ENCODE results near the gene PPP1R13B.

DNA sequence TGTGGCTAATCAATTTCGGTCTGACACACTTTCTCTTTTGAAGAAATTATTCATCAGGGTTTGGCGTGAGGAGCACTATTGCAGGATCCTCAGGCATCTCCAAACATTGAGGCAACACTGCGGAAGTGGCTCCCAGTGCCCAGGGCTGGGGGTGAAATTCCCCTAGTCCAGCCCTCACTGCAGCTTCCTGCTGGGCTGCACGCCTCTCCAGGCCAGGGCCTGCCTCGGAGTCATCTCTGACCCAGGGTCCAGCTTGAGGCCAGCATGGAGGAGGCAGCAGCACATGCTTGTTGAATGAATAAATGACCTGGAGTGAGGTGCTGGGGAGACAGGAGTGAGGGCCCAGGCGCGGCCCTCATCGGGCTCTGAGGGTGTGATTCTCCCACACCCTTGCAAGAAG, 44.9 kb upstream of the PPP1R13B start:
- TF ChIP-seq POLR2A (IDR thresholded peaks at IDR 0.05), result no peak
- TF ChIP-seq, protein P1, sequence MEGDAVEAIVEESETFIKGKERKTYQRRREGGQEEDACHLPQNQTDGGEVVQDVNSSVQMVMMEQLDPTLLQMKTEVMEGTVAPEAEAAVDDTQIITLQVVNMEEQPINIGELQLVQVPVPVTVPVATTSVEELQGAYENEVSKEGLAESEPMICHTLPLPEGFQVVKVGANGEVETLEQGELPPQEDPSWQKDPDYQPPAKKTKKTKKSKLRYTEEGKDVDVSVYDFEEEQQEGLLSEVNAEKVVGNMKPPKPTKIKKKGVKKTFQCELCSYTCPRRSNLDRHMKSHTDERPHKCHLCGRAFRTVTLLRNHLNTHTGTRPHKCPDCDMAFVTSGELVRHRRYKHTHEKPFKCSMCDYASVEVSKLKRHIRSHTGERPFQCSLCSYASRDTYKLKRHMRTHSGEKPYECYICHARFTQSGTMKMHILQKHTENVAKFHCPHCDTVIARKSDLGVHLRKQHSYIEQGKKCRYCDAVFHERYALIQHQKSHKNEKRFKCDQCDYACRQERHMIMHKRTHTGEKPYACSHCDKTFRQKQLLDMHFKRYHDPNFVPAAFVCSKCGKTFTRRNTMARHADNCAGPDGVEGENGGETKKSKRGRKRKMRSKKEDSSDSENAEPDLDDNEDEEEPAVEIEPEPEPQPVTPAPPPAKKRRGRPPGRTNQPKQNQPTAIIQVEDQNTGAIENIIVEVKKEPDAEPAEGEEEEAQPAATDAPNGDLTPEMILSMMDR (IDR thresholded peaks at IDR 0.05 in 4 of 5, conservative IDR thresholded peaks at IDR 0.05 in 1 of 5), result no peak
